ENCODE results near the gene UBASH3B. TPM values are rescaled to one million over a fixed set of nuclear protein-coding genes. Genes with fewer than 3 reads are reported as not detected.

The UBASH3B gene
- total RNA-seq, 1 experiment from 2014 or later = 19.3 TPM

DNA sequence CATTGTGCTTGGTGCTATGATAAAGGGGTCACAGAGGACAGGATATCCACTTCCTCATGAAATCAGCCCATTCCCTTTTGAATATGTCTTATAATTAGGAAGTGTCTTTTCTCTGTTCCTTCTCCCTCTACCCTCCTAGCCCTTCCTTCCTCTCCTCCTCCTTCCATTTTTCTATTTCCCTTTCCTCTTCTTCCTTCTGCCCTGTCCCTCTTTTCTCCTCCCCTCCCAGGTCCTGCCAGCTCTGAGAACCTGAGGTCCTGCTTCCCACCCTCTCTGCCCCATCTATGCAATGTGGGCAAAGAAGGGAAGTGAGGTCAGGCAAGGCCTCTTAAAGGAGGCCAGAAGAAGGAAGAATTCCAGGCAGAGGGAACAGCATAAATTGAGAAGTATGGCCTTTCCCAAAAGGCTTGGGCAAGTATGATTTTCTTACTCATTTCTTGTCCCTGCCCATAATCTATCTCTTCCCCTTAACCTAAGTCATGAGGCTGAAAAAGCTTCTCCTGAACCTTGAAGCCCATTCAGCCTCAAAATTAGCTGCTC lies 7.7 kb upstream of the UBASH3B start:
- no peak for DNase-seq (ENCODE audit: low read depth)

DNA sequence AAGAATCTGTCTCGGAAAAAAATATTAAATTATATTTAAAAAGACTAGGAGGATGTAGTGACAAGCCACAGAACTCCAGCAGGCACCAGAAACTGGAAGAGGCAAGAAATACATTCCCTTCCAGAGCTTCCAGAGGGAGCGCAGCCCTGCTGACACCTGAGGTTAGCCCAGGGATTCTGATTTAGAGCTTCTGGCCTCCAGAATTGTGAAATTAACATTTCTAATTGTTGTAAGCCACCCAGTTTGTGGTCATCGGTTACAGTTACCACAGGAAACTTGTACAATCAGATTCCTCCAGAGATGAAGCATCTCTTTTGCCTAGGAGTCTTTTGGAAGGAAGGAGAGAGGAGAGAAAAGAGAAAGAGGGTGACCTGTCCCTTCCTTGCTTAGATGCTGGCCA lies 6.4 kb upstream of the UBASH3B start:
- DNase-seq (ENCODE audit: low read depth) = peak; percentile 39

DNA sequence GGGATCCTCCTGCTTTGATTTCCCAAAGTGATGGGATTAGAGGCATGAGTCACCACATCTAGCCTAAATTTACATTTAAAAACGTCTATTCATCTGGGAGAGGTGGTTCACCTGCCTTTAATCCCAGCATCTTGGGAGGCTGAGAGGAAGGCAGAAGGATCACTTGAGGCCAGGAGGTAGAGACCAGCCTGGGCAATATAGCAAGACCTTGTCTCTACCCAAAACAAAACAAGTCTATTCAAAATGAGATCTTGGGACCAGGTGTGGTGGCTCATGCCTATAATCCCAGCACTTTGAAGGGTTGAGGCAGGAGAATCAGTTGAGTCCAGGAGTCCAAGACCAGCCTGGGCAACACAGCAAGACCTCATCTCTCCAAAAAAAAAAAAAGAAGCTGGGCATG lies 4.9 kb upstream of the UBASH3B start:
- DNase-seq (ENCODE audit: low read depth) = no peak

DNA sequence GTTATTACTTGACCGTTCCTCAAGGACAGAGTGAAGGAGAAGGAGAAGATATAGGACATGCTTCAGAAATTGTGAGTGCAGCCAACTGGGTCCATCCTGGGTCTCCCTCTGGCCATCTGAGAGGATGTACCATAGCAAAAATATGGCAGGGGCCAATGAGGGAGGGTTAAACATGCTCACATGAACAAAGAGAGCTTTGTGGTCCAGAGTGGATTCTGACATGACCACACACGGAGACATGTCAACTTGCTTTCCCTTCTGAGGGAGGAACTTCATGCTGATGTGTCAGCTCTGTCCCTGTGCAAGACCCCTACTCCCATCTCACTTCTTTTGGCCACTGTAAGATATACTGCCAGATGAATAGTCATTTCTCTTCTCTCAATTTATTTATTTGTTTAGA lies 3.0 kb upstream of the UBASH3B start:
- no peak for DNase-seq (ENCODE audit: low read depth)

DNA sequence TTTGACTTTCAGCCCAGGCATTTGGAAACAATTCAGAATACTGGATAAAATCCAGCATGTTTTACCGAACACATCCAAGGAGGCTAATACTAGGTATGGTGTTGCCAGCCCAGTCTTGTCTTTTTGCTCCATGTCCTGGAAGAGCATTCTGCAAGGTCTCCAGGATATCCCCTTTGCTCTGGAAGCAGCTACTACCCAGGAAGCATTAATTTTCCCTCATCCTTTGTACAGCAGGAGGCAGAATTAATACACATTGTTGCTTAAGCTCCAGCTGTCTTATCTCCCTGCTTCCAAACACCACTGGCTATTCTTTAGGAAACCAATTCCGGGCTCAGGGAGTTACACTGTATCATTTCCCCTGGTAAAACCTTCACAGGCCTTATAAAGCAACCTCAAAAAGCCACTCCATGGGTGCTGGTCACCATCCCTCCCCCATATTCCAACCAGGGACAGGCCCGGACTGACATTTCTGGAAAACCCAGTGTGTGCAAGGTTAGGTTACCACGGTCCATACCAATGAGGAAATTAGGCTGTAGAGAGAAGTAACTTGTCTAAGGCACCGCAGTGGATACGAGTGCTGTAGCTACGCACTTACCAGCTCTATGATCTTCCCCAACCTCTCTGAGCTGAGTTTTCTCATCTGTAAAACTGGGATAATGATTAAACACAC lies 1.5 kb upstream of the UBASH3B start:
- DNase-seq (ENCODE audit: low read depth) = no peak

DNA sequence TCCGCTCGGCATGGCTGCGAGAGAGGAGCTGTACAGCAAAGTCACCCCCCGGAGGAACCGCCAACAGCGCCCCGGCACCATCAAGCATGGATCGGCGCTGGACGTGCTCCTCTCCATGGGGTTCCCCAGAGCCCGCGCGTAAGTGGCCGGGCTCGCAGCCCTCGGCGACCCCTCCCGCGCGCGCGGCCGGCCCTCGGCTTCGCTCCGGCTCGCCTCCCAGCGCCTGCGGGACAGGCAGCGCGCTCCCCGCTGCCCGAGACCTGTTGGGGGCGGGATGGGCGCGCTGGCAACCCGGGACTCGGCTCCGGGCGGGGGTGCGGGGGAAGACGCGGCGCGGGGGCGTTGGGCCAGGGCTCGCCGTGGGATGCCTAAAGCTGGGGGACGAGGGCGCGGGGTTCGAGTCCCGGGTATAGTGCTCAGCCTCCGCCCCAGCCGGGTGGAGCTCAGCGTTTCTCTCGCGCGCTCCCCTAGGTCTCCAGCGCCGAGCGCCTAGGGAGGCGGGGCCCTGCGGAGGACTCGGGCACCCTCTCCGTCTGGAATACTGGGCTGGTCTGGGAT lies 630 bp downstream of the UBASH3B start:
- peak; percentile 75 for DNase-seq (ENCODE audit: low read depth)

DNA sequence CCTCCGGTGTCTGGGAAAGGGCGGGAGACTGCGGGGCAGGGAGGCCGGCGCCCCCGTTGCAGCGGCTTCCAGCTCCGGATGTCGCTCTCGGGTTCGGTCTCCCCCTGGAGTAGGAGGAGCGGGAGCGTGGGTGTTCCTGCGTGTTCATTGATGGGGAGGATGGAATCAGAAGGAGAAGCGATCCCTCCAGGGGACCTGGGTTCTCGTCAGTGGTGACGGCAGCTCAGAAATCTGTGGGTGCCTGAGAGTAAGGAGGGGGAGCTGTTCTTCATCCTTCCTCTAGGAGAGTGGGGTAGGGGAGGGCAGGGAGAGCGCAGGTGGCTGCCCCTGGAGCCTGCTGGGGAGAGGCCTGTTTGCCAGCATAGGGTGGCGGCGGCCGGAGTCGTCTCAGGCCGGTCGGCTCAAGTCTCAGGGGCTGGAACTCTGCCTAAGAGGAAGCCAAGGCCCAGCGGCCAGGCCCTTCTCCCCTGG lies 1.1 kb downstream of the UBASH3B start:
- peak; percentile 68 for DNase-seq (ENCODE audit: low read depth)

DNA sequence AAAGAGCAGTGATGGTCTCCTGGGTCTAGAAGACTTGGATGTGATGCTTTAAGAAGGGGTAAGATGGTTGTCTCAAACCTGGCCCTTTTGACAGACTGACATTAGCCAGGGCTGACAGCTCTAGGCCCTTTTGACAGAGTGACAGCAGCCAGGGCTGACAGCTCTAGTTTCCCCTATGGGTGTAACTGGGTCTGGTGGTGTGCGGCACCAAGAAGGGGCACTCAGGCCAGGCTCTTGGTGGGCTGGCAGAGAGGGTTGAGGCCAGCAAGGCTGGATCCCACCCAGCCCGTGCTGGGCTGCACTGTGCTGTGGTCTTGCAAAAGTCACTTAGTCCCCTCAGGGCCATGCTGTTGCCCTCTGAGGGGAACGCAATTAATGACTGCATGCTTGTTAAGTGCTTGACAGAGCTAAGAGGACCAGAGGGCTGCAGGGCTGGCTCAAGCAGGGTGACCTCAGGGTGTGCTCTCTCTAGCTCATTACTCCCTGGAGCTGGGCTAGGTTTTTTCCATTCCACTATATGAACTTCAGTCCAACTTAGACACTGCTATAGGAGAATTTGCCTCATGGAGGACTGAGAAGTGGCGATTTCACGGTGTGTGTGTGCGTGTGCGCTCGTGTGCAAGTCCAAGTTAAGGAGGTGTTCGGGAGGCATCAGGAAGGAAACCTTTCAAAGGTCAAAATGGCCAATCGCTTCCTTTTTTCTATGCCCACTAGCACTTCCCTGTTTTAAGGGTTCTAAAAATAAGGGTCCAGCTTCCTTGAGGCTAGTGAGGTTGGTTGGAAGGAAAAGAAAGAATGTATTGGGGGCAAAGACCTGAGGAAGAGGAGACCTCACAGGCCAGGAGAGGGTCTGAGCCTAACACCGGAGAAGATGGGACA lies 4.4 kb downstream of the UBASH3B start:
- DNase-seq (ENCODE audit: low read depth) = peak; percentile 50

DNA sequence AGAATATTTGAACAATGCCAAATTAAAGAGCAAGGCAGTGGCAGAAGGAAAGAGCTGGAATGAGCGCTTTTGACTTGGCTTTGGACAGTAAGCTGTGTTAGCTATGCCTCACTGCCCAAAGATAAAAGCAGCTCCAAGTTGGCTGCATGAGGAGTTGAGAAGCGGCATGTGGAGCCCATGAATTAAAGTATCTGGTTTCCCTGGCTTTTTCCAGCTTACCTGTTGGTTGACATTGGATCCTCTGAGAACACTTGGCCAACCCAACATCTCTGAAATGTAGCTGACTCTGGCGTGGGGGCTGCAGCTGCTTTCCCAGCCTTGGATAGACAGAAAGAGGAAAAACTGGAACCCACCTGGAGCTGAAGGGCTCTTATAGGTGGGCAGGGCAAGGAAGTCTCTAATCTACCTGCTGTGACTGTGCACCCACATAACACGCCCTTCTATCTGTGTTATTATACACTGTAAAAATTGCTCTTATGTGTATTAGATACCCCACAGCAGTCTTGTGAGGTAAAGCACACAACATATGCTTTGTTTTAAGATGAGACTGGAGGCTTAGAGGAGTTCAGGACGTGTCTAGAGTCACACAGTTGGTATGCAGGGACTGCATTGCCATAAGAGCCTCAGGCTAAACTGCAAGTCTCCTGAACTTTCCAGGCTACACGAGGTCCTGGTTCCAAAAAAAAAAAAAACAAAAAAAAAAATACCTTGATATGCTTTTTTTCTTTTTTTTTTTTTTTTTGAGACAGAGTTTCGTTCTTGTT lies 5.8 kb downstream of the UBASH3B start:
- peak; percentile 95 for DNase-seq (ENCODE audit: low read depth)

DNA sequence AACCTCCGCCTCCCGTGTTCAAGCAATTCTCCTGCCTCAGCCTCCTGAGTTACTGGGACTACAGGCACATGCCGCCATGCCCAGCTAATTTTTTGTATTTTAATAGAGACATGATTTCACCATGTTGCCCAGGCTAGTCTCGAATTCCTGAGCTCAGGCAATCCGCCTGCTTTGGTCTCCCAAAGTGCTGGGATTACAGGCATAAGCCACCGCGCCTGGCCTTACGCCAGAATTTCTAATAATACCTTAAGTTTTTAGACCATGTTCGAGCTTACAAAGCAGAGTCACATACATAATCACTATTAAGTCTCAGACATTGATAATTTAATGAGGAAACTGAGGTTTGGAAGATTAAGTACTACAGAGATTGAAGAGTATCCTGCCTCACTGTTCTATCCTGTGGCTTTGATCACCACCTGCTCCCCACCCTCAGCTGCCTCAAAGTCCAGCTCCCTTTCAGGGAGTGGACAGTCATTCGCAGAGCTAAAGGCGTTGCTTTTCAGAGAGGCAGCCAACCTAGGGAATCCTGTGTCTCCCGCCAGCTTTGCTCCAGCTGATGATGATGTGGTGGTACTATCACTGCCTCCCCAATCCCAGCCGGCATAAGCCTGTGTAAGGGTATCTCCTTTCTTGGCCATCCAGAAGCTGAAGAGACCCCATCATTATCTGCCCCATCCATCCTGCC lies 7.7 kb downstream of the UBASH3B start:
- DNase-seq (ENCODE audit: low read depth) = no peak

DNA sequence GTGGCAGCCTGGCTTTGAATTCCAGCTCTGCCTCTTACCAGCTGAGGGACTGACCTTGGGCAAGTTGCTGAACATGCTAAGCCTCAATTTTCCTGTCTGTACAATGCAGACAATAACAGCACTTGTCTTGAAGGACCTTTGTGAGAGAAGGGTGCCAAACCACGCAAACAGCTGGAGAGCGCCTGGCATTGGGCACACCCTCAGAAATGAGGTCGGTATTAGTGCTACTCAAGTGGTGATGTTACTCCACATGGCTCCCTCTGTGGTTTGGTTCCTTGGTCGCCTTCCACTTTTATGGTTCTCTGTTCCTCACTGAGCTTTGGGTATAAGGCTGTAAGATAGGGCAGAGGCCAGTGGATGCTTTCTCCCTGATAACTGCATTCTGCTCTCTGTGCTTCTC lies 8.2 kb downstream of the UBASH3B start:
- DNase-seq (ENCODE audit: low read depth) = peak; percentile 67

DNA sequence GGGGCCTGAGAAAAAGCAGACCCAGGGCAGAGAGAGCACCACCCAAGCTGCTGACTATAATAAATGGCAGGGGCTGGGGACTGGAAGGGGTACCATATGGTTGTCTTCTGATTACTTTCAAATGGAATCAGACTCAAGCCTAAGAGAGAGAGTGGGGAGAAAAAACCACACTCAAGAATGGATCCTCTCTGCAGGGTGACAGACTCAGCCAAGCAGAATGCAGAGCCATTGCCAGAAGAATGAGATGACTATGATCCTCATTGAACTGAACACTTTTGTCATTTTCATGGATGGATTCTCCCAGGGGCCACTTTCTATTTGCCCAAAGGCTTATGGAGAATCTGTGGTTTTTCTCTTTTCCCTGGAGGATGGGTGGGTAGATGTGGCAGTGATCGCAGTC lies 8.7 kb downstream of the UBASH3B start:
- DNase-seq (ENCODE audit: low read depth) = peak; percentile 45

DNA sequence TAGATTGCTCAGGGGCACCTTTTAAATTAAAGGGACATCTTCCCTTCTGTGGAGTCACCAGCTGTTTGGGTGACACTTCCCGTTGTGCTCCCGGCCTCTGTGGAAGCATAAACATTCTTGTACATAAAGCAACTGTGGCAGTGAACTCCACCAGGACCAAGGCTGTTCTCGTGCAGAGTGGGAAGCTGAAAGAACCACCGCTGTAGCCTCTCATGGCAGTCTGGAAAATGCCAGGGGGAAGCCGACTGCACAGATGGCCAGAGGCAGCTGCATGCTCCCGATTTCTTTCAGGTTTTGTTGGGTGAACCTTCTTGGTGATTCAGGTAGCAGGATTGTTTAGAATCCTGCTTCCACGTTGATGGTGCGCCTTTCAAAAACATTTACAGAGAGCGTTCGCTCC lies 10.3 kb downstream of the UBASH3B start:
- no peak for DNase-seq (ENCODE audit: low read depth)

DNA sequence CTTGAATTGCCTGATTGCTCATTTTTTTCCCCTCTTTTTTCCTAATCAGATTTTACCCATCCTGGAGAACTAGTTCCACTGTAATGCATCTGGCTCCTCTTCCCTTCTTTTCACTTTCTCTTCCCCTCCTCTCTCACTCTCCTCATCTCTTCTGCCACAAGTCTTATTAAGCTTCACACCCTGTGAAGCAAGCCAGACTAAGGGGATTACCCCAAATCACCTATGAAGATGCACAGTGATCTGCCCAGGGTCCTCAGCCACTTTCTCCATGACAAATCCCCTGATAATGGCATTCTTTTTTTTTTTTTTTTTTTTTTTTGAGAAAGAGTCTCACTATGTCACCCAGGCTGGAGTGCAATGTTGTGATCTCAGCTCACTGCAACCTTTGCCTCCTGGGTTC lies 11.2 kb downstream of the UBASH3B start:
- DNase-seq (ENCODE audit: low read depth) = no peak

DNA sequence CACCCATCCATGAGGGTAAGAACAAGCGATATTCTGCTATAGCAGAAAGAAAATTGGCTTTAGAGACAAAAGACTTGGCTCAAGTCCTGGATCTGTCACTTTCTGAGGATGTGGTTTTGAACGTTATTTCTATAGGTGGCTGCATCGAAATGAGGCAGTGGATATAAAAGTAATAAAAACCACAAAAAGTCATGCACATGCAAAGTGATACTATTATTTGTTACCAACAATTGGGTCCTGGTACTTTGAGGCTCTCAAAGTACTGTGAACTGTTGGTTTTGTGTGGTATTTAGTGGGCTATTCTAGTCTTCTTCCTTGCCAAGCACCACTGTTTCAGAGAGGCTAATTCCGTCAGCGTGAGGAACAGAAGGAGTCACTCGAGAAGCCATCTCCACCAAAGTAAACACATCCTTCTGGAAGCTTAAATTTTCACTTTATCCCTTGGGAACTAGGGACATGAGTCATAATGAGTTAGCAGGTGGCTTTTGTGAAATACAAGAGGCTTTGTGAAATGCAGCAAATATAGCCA lies 13.1 kb downstream of the UBASH3B start:
- peak; percentile 92 for DNase-seq (ENCODE audit: low read depth)

DNA sequence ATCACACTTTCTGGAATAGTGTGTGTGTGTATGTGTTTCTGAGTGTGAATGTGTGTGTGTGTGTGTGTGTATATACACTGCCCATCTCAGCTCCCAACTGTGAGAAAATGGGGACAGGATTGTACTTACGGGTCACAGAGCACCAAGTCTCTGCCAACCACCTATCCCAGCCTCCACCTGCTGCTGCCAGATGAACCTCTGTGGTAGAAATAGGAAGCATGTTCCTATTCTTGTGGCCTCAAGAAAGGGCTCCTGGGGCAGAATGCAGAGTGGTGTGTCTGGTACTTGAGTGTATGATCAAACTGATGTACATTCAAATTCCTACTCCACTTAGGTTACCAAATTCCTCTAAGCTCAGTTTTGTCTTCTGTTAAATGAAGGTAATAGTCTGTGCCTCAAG lies 14.6 kb downstream of the UBASH3B start:
- no peak for DNase-seq (ENCODE audit: low read depth)

DNA sequence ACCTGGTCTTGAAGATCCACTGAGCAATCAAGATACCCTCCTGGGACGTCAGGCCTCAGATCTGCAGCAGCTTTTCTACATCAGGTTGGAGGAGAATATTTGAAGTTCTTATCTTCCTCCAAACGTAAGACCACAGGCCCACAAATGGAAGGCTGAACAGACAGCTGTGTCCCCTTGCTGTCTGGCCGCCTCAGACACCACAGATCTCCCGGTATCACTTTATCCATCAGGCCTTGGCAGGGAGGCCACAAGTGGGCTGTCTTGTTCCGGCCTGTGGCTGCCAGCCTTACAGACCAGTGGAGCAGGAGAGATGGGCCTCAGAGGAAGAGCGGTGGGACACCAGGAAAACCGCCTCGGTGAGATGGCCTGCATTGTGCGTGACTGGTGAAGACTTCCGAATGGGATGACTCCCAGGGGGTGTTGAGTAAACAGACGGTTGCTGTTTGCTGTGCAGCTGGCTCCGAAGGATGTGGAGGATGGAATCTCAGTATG lies 15.9 kb downstream of the UBASH3B start:
- no peak for DNase-seq (ENCODE audit: low read depth)

DNA sequence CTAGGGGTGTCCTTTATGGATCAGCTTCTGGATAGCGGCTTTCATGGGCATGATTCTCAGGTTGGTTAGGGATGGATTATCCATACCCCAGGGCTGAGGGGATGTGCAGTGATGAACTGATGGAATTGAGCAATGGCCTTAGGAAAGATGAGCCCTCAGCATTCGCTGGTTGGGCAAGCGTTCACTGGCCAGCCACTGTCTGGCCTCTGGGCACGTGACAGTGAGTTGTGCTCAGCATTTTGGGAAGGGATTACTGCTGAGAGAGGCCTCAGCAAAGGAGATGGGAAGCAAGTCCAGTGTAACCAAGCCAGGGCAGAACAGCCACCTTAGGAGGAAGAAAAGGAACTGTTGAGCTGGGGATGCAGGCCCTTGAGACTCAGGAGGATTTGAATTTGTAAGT lies 17.4 kb downstream of the UBASH3B start:
- DNase-seq (ENCODE audit: low read depth) = no peak

DNA sequence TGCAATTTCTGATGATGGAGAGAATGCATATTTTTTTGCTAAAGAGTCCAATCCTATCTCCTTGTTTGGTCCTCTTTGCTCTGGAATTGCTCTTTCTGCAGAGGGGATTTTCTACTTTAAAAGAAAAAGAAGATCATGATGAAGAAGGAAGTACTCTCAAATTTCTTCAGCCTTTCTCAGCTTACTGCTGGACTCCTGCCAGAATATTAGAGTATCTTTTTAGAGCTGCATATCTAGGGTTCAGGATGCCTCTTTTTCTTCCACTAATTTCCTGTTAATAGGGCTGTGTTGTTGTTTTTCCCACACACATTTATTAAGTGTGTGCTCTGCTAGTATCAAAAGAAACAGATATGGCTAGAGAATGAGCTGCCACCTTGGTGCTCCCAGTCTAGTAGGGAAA lies 18.2 kb downstream of the UBASH3B start:
- peak; percentile 47 for DNase-seq (ENCODE audit: low read depth)

DNA sequence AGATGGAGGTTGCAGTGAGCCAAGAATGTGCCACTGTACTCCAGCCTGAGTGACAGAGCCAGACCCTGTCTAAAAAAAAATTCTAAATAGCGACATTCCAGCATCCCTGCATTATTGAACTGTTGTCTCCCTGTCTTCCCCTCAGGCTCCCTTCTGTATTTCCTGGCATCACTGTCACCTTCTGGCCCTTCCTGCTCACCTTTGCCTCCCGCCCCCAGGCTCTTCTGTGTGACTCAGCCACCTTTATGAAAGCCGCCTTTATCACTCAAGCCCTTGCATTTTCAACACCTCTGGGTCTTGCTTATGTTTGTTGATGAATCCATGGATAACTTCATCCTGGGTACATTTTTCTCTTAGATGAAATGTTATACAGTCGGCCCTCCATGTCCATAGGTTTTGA lies 21.1 kb downstream of the UBASH3B start:
- peak; percentile 59 for DNase-seq (ENCODE audit: low read depth)

DNA sequence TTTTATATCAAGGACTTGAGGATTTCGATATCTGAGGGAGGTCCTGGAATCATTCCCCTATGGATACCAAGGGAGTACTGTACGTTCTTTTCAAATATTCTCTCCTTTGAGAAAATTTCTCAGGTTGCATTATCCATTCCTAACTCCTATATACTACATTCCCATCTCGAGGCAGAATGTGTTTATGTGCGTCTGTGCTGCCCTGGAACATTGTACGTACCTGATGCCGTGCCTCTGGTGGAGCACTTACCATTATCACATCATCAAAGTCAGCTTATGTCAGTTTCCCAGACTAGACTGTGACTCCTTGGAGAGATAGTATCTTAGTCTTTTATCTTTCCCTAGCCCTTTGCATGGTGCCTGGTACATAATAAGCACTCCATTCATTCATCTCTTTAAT lies 21.7 kb downstream of the UBASH3B start:
- no peak for DNase-seq (ENCODE audit: low read depth)

Measured in M059J (cell line).